MCF 10A (cell line): ENCODE data around the gene SOWAHA. TPM values are rescaled to one million over a fixed set of nuclear protein-coding genes. Genes with fewer than 3 reads are reported as not detected.

Experiments
- BruUV-seq: library from RNA; stranded (reverse); fragments of 400-500 nt; replicated peaks from 2 replicates; lab custom pipeline; 2021; lab: Mats Ljungman, UMichigan
- CTCF ChIA-PET: fragments of 300-600 bp; sonication (Branson Sonifier 250); formaldehyde crosslinking; extraction: SDS; loops from one replicate; lab custom pipeline; 2021; ENCODE audit warnings: antibody characterized with exemption, inconsistent platforms; lab: Yijun Ruan, JAX
- POLR2A ChIA-PET: fragments of 300-600, 350-650 bp; sonication (Branson Sonifier 250); formaldehyde crosslinking; extraction: SDS; loops from one replicate; lab custom pipeline; 2020; ENCODE audit warnings: antibody characterized with exemption, inconsistent platforms; lab: Yijun Ruan, JAX
- DNase-seq: peaks from one replicate; pipeline ENCODE4 v3.0.0-alpha.2; 2018; ENCODE audit not compliant: unreplicated experiment
- H3K27ac Mint-ChIP-seq: one replicate; pipeline ENCODE4 v1.8.0; 2022; ENCODE audit warnings: mild to moderate bottlenecking, low read depth, mixed read lengths; ENCODE audit not compliant: unreplicated experiment
- H3K27me3 Mint-ChIP-seq: one replicate; pipeline ENCODE4 v1.8.0; 2022; ENCODE audit warnings: mixed read lengths; ENCODE audit not compliant: insufficient read depth, unreplicated experiment
- H3K36me3 Mint-ChIP-seq: one replicate; pipeline ENCODE4 v1.8.0; 2022; ENCODE audit warnings: mild to moderate bottlenecking, moderate library complexity, mixed read lengths; ENCODE audit not compliant: insufficient read depth, unreplicated experiment
- H3K4me1 Mint-ChIP-seq: one replicate; pipeline ENCODE4 v1.8.0; 2022; ENCODE audit warnings: mixed read lengths; ENCODE audit not compliant: insufficient read depth, unreplicated experiment
- H3K4me3 Mint-ChIP-seq: one replicate; pipeline ENCODE4 v1.8.0; 2022; ENCODE audit warnings: mild to moderate bottlenecking, moderate library complexity, mixed read lengths; ENCODE audit not compliant: unreplicated experiment
- H3K9me3 Mint-ChIP-seq: one replicate; pipeline ENCODE4 v1.8.0; 2022; ENCODE audit warnings: mixed read lengths; ENCODE audit not compliant: unreplicated experiment
- intact Hi-C: fragments of 100-400 bp; cut with micrococcal nuclease; formaldehyde crosslinking; loops from 2 replicates; pipeline ENCODE4 v1.14.1; 2022
- total RNA-seq: library from RNA; stranded (reverse); gene quantifications from 2 replicates; pipeline ENCODE4 v1.2.3, GENCODE V29; 2022
- TF ChIP-seq, protein P1 (sequence below): fragments of 200-600 bp; IDR thresholded peaks from one replicate; pipeline ENCODE4 v1.8.0; 2022; ENCODE audit warnings: antibody characterized with exemption, mild to moderate bottlenecking; ENCODE audit not compliant: unreplicated experiment

Gene SOWAHA
- total RNA-seq, 1 experiment from 2014 or later, result not detected

DNA sequence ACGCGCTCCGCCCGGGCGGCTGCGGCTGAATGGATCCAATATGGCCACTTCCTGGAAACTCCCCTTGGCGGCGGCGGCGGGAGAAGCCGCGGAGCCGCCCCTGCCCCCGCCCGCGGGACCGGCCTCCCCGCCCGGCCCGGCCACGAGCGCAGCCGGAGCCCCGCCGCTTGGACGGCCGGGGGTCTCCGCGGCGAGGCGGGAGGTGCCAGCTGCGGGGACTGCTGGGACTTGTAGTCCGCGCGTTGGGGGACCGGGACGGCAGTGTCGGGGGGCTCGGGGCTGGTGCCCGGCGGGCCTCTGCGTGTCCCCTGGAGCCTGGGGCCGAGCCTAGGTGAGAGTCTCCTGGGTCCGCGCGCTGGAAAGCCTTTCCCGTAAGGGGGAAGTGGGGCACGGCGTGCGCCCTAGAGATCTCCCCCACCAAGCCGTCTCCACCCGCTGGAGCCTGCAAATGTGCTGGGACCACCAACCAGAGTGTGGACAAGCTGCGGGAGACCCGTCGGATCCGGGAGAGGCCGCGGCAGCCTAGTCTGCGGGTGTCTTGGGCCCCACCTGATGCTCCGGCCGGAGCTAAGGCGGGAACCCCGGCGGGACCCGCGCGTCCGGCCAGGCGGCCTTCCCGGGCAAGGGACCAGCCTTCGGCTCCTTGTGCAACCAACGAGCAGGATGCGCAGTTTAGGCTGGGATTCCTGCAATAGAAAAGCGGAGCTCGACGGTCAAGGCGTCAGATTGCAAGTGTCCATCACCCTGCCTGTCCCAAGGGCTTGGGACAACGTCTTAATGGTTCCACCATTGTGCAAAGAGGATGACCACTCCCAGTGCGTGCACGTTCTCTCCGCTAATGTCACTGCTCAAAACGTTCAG, 35.7 kb upstream of the SOWAHA start, which contains the start of gene SEPTIN8:
SEPTIN8 (minus strand) TSS at position 31 of the 861 bp plus-strand sequence. CDS start 102 bp downstream, outside the sequence.
- Mint-ChIP-seq H3K36me3 (no peaks in the 10 kb centered on the region), H3K4me3 (peak within 1 kb of the TSS; percentile 73), H3K4me1 (peaks cover 32% of the 10 kb centered on the region), H3K27ac (peak within 1 kb of the TSS; percentile 28), H3K9me3 (no peaks in the 10 kb centered on the region), H3K27me3 (no peaks in the 10 kb centered on the region)
- no TSS peak for BruUV-seq
- DNase-seq, result peak; percentile 55
- ChIA-PET CTCF (interaction anchor here (0.6 to 3.9 kb wide), 7 partner anchors 15 to 52 kb away, joined by 3 to 26 read pairs (median 4); no protein-coding TSS in a partner anchor), POLR2A (interaction anchor here (0.6 to 2.4 kb wide), 6 partner anchors 10 to 173 kb away, joined by 3 to 14 read pairs (median 9); partner anchors contain the start of genes GDF9, KIF3A and UQCRQ)
- TF ChIP-seq, protein P1, sequence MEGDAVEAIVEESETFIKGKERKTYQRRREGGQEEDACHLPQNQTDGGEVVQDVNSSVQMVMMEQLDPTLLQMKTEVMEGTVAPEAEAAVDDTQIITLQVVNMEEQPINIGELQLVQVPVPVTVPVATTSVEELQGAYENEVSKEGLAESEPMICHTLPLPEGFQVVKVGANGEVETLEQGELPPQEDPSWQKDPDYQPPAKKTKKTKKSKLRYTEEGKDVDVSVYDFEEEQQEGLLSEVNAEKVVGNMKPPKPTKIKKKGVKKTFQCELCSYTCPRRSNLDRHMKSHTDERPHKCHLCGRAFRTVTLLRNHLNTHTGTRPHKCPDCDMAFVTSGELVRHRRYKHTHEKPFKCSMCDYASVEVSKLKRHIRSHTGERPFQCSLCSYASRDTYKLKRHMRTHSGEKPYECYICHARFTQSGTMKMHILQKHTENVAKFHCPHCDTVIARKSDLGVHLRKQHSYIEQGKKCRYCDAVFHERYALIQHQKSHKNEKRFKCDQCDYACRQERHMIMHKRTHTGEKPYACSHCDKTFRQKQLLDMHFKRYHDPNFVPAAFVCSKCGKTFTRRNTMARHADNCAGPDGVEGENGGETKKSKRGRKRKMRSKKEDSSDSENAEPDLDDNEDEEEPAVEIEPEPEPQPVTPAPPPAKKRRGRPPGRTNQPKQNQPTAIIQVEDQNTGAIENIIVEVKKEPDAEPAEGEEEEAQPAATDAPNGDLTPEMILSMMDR, result no peak
- intact Hi-C loops, result no loop called here

DNA sequence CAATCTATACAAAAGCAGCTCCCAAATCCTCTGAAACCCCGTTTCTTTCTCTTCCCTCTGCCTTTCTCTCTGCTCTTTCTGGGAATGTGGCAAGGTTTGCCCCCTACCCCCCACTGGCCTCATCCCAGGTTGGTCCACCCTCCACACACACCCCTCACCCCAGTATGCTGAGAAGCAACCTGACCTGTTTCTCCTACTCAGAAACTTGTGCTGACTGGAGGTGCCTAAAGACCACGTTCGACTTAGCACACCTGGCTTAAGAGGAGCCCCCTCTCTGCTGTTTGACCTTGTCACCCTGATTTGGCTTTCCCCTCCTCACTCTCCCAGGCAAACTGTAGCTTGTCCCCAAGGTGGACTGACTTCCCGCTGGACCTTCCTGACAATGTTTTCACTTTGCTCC, 35.0 kb upstream of the SOWAHA start:
- Mint-ChIP-seq H3K9me3 (no peaks in the 10 kb centered on the region), H3K4me1 (peaks cover 32% of the 10 kb centered on the region), H3K27ac (no peak overlapping the region), H3K36me3 (no peaks in the 10 kb centered on the region), H3K4me3 (peak overlapping the region; percentile 73), H3K27me3 (no peaks in the 10 kb centered on the region)
- TF ChIP-seq, protein P1, result no peak
- CTCF ChIA-PET, result interaction anchor here (0.9 to 2.1 kb wide), 5 partner anchors 19 to 42 kb away, joined by 3 to 14 read pairs (median 4); no protein-coding TSS in a partner anchor
- DNase-seq, result no peak
- intact Hi-C loops, result no loop called here
- no TSS peak for BruUV-seq
- POLR2A ChIA-PET, result interaction anchor here (1.5 to 2.3 kb wide), 2 partner anchors 40 to 43 kb away, joined by 6 to 14 read pairs; partner anchors contain the start of gene KIF3A

DNA sequence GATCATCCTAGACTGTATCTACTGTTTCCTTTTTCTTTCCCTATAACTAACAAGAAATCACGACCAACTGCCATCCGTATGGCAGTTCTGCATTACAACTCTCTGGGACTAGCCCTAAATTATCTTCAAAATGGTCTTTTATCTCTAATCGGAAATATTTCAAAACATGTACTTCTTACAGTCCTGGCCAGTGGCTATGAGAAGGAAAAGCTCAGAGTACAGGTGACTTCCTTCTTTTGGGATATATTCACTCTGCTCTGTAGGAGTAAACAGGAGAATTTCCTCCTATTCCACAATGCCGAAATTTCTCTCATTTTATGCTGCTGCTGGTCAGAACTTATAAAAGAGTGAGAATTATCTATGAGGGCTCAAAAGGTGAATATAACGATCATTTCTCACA, 34.2 kb upstream of the SOWAHA start:
- Mint-ChIP-seq H3K36me3 (no peaks in the 10 kb centered on the region), H3K27me3 (no peaks in the 10 kb centered on the region), H3K4me1 (peaks cover 28% of the 10 kb centered on the region), H3K9me3 (no peaks in the 10 kb centered on the region), H3K4me3 (no peak overlapping the region), H3K27ac (no peak overlapping the region)
- no peak for DNase-seq
- BruUV-seq, result no TSS peak
- POLR2A ChIA-PET, result interaction anchor here (2.3 kb wide), 1 partner anchor 41 kb away, joined by 14 read pairs; the partner anchor contains the start of gene KIF3A
- CTCF ChIA-PET, result interaction anchor here (0.5 to 2.1 kb wide), 5 partner anchors 20 to 694 kb away, joined by 3 to 14 read pairs (median 3); no protein-coding TSS in a partner anchor
- TF ChIP-seq, protein P1, result no peak
- intact Hi-C loops, result no loop called here

DNA sequence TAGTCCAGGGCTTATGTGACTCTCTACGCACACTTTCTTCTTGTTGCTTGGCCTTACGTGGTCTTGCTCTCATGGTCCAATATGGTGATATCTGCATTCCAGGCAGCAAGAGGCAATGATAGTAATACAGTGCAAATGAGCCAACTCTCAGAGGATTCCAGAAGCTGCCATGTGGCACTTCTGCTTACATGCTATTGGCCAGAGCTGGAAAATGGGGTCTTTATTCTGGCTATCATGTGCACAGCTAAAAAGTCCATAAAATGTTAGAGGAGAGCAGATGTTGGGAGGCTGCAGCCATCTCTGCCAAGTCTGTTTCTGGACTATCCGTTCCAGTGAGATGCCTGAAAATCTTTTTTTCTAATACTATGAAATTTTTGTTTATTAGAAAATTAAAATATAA, 33.1 kb upstream of the SOWAHA start:
- intact Hi-C loops, result no loop called here
- CTCF ChIA-PET, result no interaction called here
- Mint-ChIP-seq H3K27me3 (no peaks in the 10 kb centered on the region), H3K36me3 (no peaks in the 10 kb centered on the region), H3K27ac (no peak overlapping the region), H3K4me1 (peaks cover 21% of the 10 kb centered on the region), H3K4me3 (no peak overlapping the region), H3K9me3 (no peaks in the 10 kb centered on the region)
- TF ChIP-seq, protein P1, result no peak
- BruUV-seq, result no TSS peak
- DNase-seq, result no peak
- POLR2A ChIA-PET, result no interaction called here
